K562 (cell line): ENCODE results near the gene MRRF. TPM values are rescaled to one million over a fixed set of nuclear protein-coding genes. Genes with fewer than 3 reads are reported as not detected.

ENCODE experiments used
- ARID4B ChIP-seq: sonication (generic); formaldehyde crosslinking; IDR thresholded peaks from 2 replicates; pipeline ENCODE4 v1.8.0; 2022; ENCODE audit warnings: mild to moderate bottlenecking, missing genetic modification reagents
- CBFA2T3 ChIP-seq: fragments of 450-650 bp; IDR thresholded peaks from 2 replicates; pipeline ENCODE4 v1.6.1; 2017
- CBX2 ChIP-seq: fragments of 200-600 bp; sonication (generic); IDR thresholded peaks from one replicate; pipeline ENCODE4 v1.6.1; 2012; ENCODE audit warnings: mild to moderate bottlenecking, low read length, inconsistent platforms; ENCODE audit not compliant: insufficient read depth, poor library complexity, severe bottlenecking
- MLLT1 ChIP-seq, 2 experiments: fragments of 450-650 bp; IDR thresholded peaks; 2 replicates each; pipeline ENCODE4 v1.6.1; 2016
- NFIC ChIP-seq: fragments of 450-650 bp; IDR thresholded peaks from 2 replicates; pipeline ENCODE4 v1.6.1; 2017; ENCODE audit warnings: mild to moderate bottlenecking, inconsistent platforms
- POU5F1 ChIP-seq: fragments of 150-350 bp; IDR thresholded peaks from 2 replicates; pipeline ENCODE4 v1.6.1; 2014; ENCODE audit warnings: borderline replicate concordance, low read length, low read depth, mild to moderate bottlenecking; ENCODE audit not compliant: partially characterized antibody
- PTBP1 ChIP-seq: fragments of 200-400 bp; formaldehyde crosslinking; IDR thresholded peaks from 2 replicates; pipeline ENCODE4 v1.6.1; 2017; ENCODE audit warnings: low read depth, low read length
- RAD21 ChIP-seq, 2 experiments: fragments of 250-450 bp in 1 of 2; fragments of 450-650 bp in 1 of 2; sonication (Bioruptor Pico) in 1 of 2; formaldehyde crosslinking in 1 of 2; IDR thresholded peaks in 1 of 2; conservative IDR thresholded peaks in 1 of 2; 2 replicates each; pipeline versions ENCODE4 v1.4.0 to v1.8.0; 2020 to 2022; ENCODE audit warnings: mild to moderate bottlenecking in 2 of 2, moderate library complexity in 1 of 2
- SMC3 ChIP-seq: conservative IDR thresholded peaks from 2 replicates; pipeline ENCODE4 v1.6.1; 2011; ENCODE audit warnings: low read depth, low read length, improper control_type of control experiment; ENCODE audit not compliant: insufficient read depth
- TARDBP ChIP-seq: fragments of 450-650 bp; IDR thresholded peaks from 2 replicates; pipeline ENCODE4 v1.6.1; 2016
- TFAM ChIP-seq: fragments of 250-450 bp; sonication (Bioruptor Pico); conservative IDR thresholded peaks from 2 replicates; pipeline ENCODE4 v1.5.0; 2021; ENCODE audit warnings: mild to moderate bottlenecking, moderate library complexity
- THRB ChIP-seq: fragments of 450-650 bp; formaldehyde crosslinking; conservative IDR thresholded peaks from 2 replicates; pipeline ENCODE4 v1.4.0; 2022; ENCODE audit warnings: mild to moderate bottlenecking, missing genetic modification characterization
- ZNF76 ChIP-seq: fragments of 250-450 bp; sonication (Bioruptor Pico); IDR thresholded peaks from 2 replicates; pipeline ENCODE4 v1.4.0; 2020; ENCODE audit warnings: mild to moderate bottlenecking, moderate library complexity, borderline replicate concordance
- polyA plus RNA-seq, 8 experiments: library from polyadenylated mRNA; depleted of rRNA in 4 of 8; stranded (reverse) in 5 of 8; unstranded in 3 of 8; fragments of >200 nt; fragmentation: Nextera tagmentation in 2 of 8; fragmentation: Illumina TruSeq in 1 of 8; extraction: Ambion mirVana in 2 of 8; extraction: Trizol in 1 of 8; gene quantifications; 2 replicates each; pipeline versions ENCODE4 v1.2.1 to v1.2.3, GENCODE V29; 2011 to 2014; ENCODE audit warnings: inconsistent platforms in 1 of 8, missing spikeins in 1 of 8
- total RNA-seq, 7 experiments: library from RNA; depleted of rRNA in 6 of 7; stranded (reverse); fragments of >200 nt in 6 of 7; fragmentation: Illumina TruSeq in 2 of 7; extraction: Trizol in 2 of 7; gene quantifications; 2 replicates each; pipeline versions ENCODE4 v1.2.1 to v1.2.3, GENCODE V29; 2011 to 2021; ENCODE audit warnings: low replicate concordance in 1 of 7

Gene MRRF
- total and polyA plus RNA-seq, 9 of the 15 experiments (the other 6 are each of a cell fraction or from before 2014, with no cell fraction given) = 55.0 to 105 (median 81.2) TPM

GRCh38 chr9:122331523-122331927, 66.8 kb downstream of the MRRF start (continued):
- TF ChIP-seq PTBP1 = no peak
- peak; percentile 56 to 79; a peak in 3 of 4 replicates for TF ChIP-seq MLLT1 (IDR thresholded peaks at IDR 0.05)
- no peak for TF ChIP-seq TFAM
- TF ChIP-seq CBX2 = no peak
- no peak for TF ChIP-seq TARDBP
- TF ChIP-seq THRB = peak; percentile 39; the same call in 1 of the 2 replicates
- no peak for TF ChIP-seq SMC3
- TF ChIP-seq RAD21 (CRISPR knock-in tag; conservative IDR thresholded peaks at IDR 0.05 in 1 of 2, IDR thresholded peaks at IDR 0.05 in 1 of 2) = no peak
- no peak for TF ChIP-seq ARID4B (CRISPR knock-in tag)
- TF ChIP-seq ZNF76 (CRISPR knock-in tag) = no peak
- TF ChIP-seq NFIC = no peak
- TF ChIP-seq CBFA2T3 = peak; percentile 72
- TF ChIP-seq POU5F1 = no peak
